MCF 10A (cell line): ENCODE results near the gene TAGLN. TPM values are rescaled to one million over a fixed set of nuclear protein-coding genes. Genes with fewer than 3 reads are reported as not detected.
"Not testable (repeated sequence)": the region's sequence is repeated elsewhere in the genome, so short reads cannot be mapped to it uniquely, and the experiment has no call there.

Experiments used
- BruUV-seq: library from RNA; stranded (reverse); fragments of 400-500 nt; replicated peaks from 2 replicates; lab custom pipeline; 2021; lab: Mats Ljungman, UMichigan
- CTCF ChIA-PET: fragments of 300-600 bp; sonication (Branson Sonifier 250); formaldehyde crosslinking; extraction: SDS; loops from one replicate; lab custom pipeline; 2021; ENCODE audit warnings: antibody characterized with exemption, inconsistent platforms; lab: Yijun Ruan, JAX
- POLR2A ChIA-PET: fragments of 300-600, 350-650 bp; sonication (Branson Sonifier 250); formaldehyde crosslinking; extraction: SDS; loops from one replicate; lab custom pipeline; 2020; ENCODE audit warnings: antibody characterized with exemption, inconsistent platforms; lab: Yijun Ruan, JAX
- DNase-seq: peaks from one replicate; pipeline ENCODE4 v3.0.0-alpha.2; 2018; ENCODE audit not compliant: unreplicated experiment
- H3K27ac Mint-ChIP-seq: one replicate; pipeline ENCODE4 v1.8.0; 2022; ENCODE audit warnings: mild to moderate bottlenecking, low read depth, mixed read lengths; ENCODE audit not compliant: unreplicated experiment
- H3K27me3 Mint-ChIP-seq: one replicate; pipeline ENCODE4 v1.8.0; 2022; ENCODE audit warnings: mixed read lengths; ENCODE audit not compliant: insufficient read depth, unreplicated experiment
- H3K36me3 Mint-ChIP-seq: one replicate; pipeline ENCODE4 v1.8.0; 2022; ENCODE audit warnings: mild to moderate bottlenecking, moderate library complexity, mixed read lengths; ENCODE audit not compliant: insufficient read depth, unreplicated experiment
- H3K4me1 Mint-ChIP-seq: one replicate; pipeline ENCODE4 v1.8.0; 2022; ENCODE audit warnings: mixed read lengths; ENCODE audit not compliant: insufficient read depth, unreplicated experiment
- H3K4me3 Mint-ChIP-seq: one replicate; pipeline ENCODE4 v1.8.0; 2022; ENCODE audit warnings: mild to moderate bottlenecking, moderate library complexity, mixed read lengths; ENCODE audit not compliant: unreplicated experiment
- H3K9me3 Mint-ChIP-seq: one replicate; pipeline ENCODE4 v1.8.0; 2022; ENCODE audit warnings: mixed read lengths; ENCODE audit not compliant: unreplicated experiment
- intact Hi-C: fragments of 100-400 bp; cut with micrococcal nuclease; formaldehyde crosslinking; loops from 2 replicates; pipeline ENCODE4 v1.14.1; 2022
- total RNA-seq: library from RNA; stranded (reverse); gene quantifications from 2 replicates; pipeline ENCODE4 v1.2.3, GENCODE V29; 2022
- TF ChIP-seq, protein P1 (sequence below): fragments of 200-600 bp; IDR thresholded peaks from one replicate; pipeline ENCODE4 v1.8.0; 2022; ENCODE audit warnings: antibody characterized with exemption, mild to moderate bottlenecking; ENCODE audit not compliant: unreplicated experiment

Gene TAGLN
- total RNA-seq, 1 experiment from 2014 or later, result 45.4 TPM

DNA sequence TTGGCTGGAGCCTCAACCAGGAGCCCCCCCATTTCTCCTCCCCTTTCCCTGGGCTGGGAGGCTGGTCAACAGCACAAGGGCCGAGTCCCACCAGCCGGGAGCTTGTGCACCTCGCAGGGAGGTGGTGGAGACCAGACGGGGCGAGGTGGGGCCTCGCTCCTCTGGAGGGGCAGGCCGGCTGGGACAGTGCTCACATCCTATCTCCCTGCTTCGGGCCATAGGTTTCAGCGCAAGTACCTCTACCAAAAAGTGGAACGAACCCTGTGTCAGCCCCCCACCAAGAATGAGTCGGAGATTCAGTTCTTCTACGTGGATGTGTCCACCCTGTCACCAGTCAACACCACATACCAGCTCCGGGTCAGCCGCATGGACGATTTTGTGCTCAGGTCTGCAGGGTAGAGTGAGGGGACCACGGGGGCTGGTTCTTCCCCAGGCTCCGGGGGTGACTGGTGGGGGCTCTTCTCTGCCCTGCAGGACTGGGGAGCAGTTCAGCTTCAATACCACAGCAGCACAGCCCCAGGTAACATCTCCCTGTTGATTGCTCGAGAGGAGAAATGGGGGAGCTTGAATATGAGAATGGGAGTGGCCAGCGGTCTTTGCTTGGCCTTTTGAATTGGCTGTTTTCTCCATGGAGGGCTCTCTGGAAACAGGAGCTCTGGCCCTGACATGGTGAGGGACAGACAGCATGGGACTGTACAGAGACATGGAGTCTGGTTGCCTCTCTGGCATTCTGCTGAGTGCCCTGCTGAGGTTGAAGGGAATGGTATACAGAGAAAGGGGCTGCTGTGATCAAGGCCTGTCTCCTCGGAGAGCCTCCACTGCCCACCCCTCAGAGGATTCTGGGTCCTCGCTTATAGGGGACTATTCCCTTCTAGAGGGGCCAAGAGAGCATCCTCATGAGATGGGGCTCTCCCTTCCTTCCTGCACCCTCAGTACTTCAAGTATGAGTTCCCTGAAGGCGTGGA is 17.3 kb upstream of the TAGLN start:
- peaks cover 14% of the 10 kb centered on the region for H3K36me3 Mint-ChIP-seq
- no peak for DNase-seq
- intact Hi-C loops, result no loop called here
- TF ChIP-seq, protein P1, sequence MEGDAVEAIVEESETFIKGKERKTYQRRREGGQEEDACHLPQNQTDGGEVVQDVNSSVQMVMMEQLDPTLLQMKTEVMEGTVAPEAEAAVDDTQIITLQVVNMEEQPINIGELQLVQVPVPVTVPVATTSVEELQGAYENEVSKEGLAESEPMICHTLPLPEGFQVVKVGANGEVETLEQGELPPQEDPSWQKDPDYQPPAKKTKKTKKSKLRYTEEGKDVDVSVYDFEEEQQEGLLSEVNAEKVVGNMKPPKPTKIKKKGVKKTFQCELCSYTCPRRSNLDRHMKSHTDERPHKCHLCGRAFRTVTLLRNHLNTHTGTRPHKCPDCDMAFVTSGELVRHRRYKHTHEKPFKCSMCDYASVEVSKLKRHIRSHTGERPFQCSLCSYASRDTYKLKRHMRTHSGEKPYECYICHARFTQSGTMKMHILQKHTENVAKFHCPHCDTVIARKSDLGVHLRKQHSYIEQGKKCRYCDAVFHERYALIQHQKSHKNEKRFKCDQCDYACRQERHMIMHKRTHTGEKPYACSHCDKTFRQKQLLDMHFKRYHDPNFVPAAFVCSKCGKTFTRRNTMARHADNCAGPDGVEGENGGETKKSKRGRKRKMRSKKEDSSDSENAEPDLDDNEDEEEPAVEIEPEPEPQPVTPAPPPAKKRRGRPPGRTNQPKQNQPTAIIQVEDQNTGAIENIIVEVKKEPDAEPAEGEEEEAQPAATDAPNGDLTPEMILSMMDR, result no peak
- no peak overlapping the region for H3K27ac Mint-ChIP-seq
- peaks cover 11% of the 10 kb centered on the region for H3K4me1 Mint-ChIP-seq
- no peak overlapping the region for H3K4me3 Mint-ChIP-seq
- no peaks in the 10 kb centered on the region for H3K27me3 Mint-ChIP-seq
- no TSS peak for BruUV-seq
- ChIA-PET CTCF (interaction anchor here (0.7 to 4.7 kb wide), 5 partner anchors 13 to 270 kb away, joined by 3 to 34 read pairs (median 4); no protein-coding TSS in a partner anchor), POLR2A (interaction anchor here (0.6 to 4.2 kb wide), 4 partner anchors 13 to 494 kb away, joined by 3 to 83 read pairs (median 9); partner anchors contain the start of gene PAFAH1B2)
- no peaks in the 10 kb centered on the region for H3K9me3 Mint-ChIP-seq

GRCh38 chr11:117182551-117182935 is 16.6 kb upstream of the TAGLN start:
- ChIA-PET POLR2A (interaction anchor here (0.6 kb wide), 2 partner anchors 37 to 495 kb away, joined by 3 read pairs; no protein-coding TSS in a partner anchor), CTCF (interaction anchor here (0.7 to 2.2 kb wide), 2 partner anchors 44 to 271 kb away, joined by 3 to 10 read pairs; no protein-coding TSS in a partner anchor)
- no peak for DNase-seq
- H3K36me3 Mint-ChIP-seq, result peaks cover 14% of the 10 kb centered on the region
- BruUV-seq, result no TSS peak
- TF ChIP-seq, protein P1, result no peak
- H3K4me3 Mint-ChIP-seq, result no peak overlapping the region
- peaks cover 11% of the 10 kb centered on the region for H3K4me1 Mint-ChIP-seq
- H3K27me3 Mint-ChIP-seq, result no peaks in the 10 kb centered on the region
- H3K27ac Mint-ChIP-seq, result no peak overlapping the region
- H3K9me3 Mint-ChIP-seq, result no peaks in the 10 kb centered on the region
- intact Hi-C loops, result no loop called here

DNA sequence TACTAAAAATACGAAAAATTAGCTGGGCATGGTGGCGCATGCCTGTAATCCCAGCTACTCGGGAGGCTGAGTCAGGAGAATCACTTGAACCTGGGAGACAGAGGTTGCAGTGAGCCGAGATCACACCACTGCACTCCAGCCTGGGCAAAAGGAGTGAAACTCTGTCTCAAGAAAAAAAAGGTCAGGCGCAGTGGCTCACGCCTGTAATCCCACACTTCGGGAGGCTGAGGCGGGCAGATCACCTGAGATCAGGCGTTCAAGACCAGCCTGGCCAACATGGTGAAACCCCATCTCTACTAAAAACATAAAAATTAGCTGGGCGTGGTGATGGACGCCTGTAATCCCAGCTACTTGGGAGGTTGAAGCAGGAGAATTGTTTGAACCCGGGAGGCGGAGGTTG is 16.0 kb upstream of the TAGLN start:
- DNase-seq, POLR2A ChIA-PET, BruUV-seq, H3K27me3 Mint-ChIP-seq, H3K9me3 Mint-ChIP-seq, H3K27ac Mint-ChIP-seq, H3K4me3 Mint-ChIP-seq, intact Hi-C loops: not testable (repeated sequence)
- Mint-ChIP-seq H3K4me1 (peaks cover 11% of the 10 kb centered on the region), H3K36me3 (peaks cover 16% of the 10 kb centered on the region)
- CTCF ChIA-PET, result interaction anchor here (2.2 kb wide), 1 partner anchor 43 kb away, joined by 10 read pairs; no protein-coding TSS in a partner anchor

DNA sequence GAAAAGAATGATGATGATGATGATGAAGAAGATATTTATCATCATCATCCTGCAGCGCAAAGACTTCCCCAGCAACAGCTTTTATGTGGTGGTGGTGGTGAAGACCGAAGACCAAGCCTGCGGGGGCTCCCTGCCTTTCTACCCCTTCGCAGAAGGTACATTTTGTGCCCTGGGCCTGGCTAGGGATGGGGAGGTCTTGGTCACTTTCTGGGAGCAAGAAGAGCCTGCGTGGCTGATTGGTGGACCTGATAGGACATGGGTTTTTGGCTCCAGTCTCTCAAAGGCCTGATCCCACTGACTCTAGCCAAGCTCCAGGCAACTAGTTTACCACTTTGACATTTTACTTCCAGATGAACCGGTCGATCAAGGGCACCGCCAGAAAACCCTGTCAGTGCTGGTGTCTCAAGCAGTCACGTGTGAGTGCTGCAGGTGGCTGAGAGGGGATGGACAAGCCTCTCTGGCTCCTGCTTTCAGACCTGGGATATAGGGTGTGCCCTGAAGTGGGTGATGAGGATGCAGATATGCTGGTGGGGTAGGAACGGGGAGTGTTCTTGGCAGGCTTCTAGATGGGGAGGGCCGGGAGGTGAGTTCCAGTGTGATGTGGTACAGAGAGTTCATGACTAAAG is 15.3 kb upstream of the TAGLN start:
- H3K27me3 Mint-ChIP-seq, result no peaks in the 10 kb centered on the region
- ChIA-PET CTCF (interaction anchor here (2.2 kb wide), 1 partner anchor 43 kb away, joined by 10 read pairs; no protein-coding TSS in a partner anchor), POLR2A (no interaction called here)
- peaks cover 22% of the 10 kb centered on the region for H3K36me3 Mint-ChIP-seq
- H3K4me1 Mint-ChIP-seq, result peaks cover 11% of the 10 kb centered on the region
- no peak overlapping the region for H3K27ac Mint-ChIP-seq
- no peaks in the 10 kb centered on the region for H3K9me3 Mint-ChIP-seq
- intact Hi-C loops, result no loop called here
- no peak overlapping the region for H3K4me3 Mint-ChIP-seq
- TF ChIP-seq, protein P1, result no peak
- no TSS peak for BruUV-seq
- no peak for DNase-seq
